Testis (tissue), 3 donors: ENCODE data around the gene MED27. TPM values are rescaled to one million over a fixed set of nuclear protein-coding genes. Genes with fewer than 3 reads are reported as not detected.
"Not testable (repeated sequence)": the region's sequence is repeated elsewhere in the genome, so short reads cannot be mapped to it uniquely, and the experiment has no call there.

Source experiments
- DNase-seq: peaks from one replicate; pipeline ENCODE4 v3.0.0-alpha.2; 2019
- H3K27ac ChIP-seq, 2 donors: fragments of 200-600 bp; sonication (generic); one replicate each; pipeline ENCODE4 v1.5.1; 2019
- H3K27me3 ChIP-seq: fragments of 200-600 bp; sonication (generic); one replicate; pipeline ENCODE4 v1.5.1; 2019
- H3K36me3 ChIP-seq: fragments of 200-600 bp; sonication (generic); one replicate; pipeline ENCODE4 v1.5.1; 2017; ENCODE audit warnings: low read depth; ENCODE audit errors: missing control alignments
- H3K4me1 ChIP-seq: fragments of 200-600 bp; sonication (generic); one replicate; pipeline ENCODE4 v1.5.1; 2019
- H3K4me3 ChIP-seq, 2 donors: fragments of 200-600 bp; sonication (generic); one replicate each; pipeline ENCODE4 v1.5.1; 2017 to 2019
- H3K9me3 ChIP-seq: fragments of 200-600 bp; sonication (generic); one replicate; pipeline ENCODE4 v1.5.1; 2017
- CTCF ChIP-seq, 3 experiments: fragments of 450-650 bp in 2 of 3; fragments of 200-600 bp in 1 of 3; sonication (generic) in 1 of 3; IDR thresholded peaks; one replicate each; pipeline ENCODE4 v1.5.1; 2016 to 2019; ENCODE audit warnings: antibody characterized with exemption in 3 of 3, mild to moderate bottlenecking in 2 of 3, moderate library complexity in 1 of 3
- POLR2A ChIP-seq: fragments of 450-650 bp; IDR thresholded peaks from one replicate; pipeline ENCODE4 v1.6.1; 2017; ENCODE audit warnings: antibody characterized with exemption, mild to moderate bottlenecking, moderate library complexity
- WGBS, 2 donors: methylation state at CpG; one replicate each; pipeline ENCODE4 v1.1.5; 2018; 5-methylcytosine and 5-hydroxymethylcytosine counted together
- intact Hi-C: fragments of 100-400 bp; cut with DNase I; formaldehyde crosslinking; loops from one replicate; pipeline ENCODE4 v1.15.1; 2023; ENCODE audit warnings: low total_unique reads
- polyA plus RNA-seq: library from polyadenylated mRNA; stranded (reverse); fragments of 350-450 nt; fragmentation: Illumina TruSeq; extraction: RNeasy Lipid Tissue Mini Kit (QIAGEN cat#74804); gene quantifications from one replicate; pipeline ENCODE4 v1.2.3, GENCODE V29; 2014; ENCODE audit warnings: low read depth, low replicate concordance; ENCODE audit not compliant: insufficient read depth
- total RNA-seq, 2 donors: library from RNA; depleted of rRNA; stranded (reverse); fragments of >200 nt; gene quantifications; one replicate each; pipeline ENCODE4 v1.2.3, GENCODE V29; 2016

MED27 gene
- total and polyA plus RNA-seq, 3 donors from 2014 or later: 30.7 to 45.0 (median 33.7) TPM

- Histone ChIP-seq H3K27ac (no peak overlapping the region), H3K9me3 (no peaks in the 10 kb centered on the region), H3K4me3 (no peak overlapping the region), H3K36me3 (no peaks in the 10 kb centered on the region), H3K27me3 (no peaks in the 10 kb centered on the region), H3K4me1 (no peaks in the 10 kb centered on the region)
- intact Hi-C loops: no loop called here
- TF ChIP-seq POLR2A (no peak), CTCF (IDR thresholded peaks at IDR 0.05) (no peak)
- 92 to 93% methylated on average over 3 of the region's 3 CpGs for WGBS, 2 donors
- no peak for DNase-seq
Observed at GRCh38 chr9:131927091-131927490, 152.6 kb downstream of the MED27 start.

- Histone ChIP-seq H3K9me3 (no peaks in the 10 kb centered on the region), H3K4me3 (no peak overlapping the region), H3K27ac (no peak overlapping the region), H3K36me3 (no peaks in the 10 kb centered on the region), H3K27me3 (no peaks in the 10 kb centered on the region), H3K4me1 (no peaks in the 10 kb centered on the region)
- intact Hi-C loops: no loop called here
- DNase-seq: no peak
- 87 to 91% methylated on average over 6 of the region's 6 CpGs for WGBS, 2 donors
- TF ChIP-seq POLR2A: no peak
- no peak for TF ChIP-seq CTCF (IDR thresholded peaks at IDR 0.05)
Observed at GRCh38 chr9:131926360-131926922, 153.2 kb downstream of the MED27 start.

DNA sequence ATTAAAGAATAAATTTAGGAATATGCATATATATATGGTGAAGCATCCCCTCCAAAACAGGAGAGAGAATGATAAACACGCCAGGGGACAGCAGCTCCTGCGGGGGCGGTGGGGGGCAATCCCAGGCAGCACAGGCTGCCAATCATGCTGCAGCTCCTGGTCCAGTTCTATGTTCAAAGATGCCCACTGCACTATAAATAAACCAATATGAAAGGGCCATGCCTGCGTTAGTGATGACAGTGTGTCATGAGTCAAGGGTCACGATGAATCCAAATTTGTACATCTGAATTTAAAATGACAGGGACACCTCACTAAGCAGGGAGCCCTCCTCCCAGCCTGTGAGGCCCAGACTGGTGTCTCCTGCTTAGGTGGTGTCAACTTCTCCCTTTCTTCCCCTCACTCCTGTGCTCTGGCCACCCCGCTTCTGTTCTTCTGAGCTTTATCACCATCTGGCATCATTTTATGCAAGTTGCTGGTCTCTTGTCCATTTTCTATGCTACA lies 153.9 kb downstream of the MED27 start:
- intact Hi-C loops: no loop called here
- H3K36me3 ChIP-seq: no peaks in the 10 kb centered on the region
- WGBS, 2 donors: 90 to 92% methylated on average over 6 of the region's 6 CpGs
- no peak overlapping the region for H3K27ac ChIP-seq
- no peak for TF ChIP-seq POLR2A
- TF ChIP-seq CTCF (IDR thresholded peaks at IDR 0.05): no peak
- DNase-seq: no peak
- H3K9me3 ChIP-seq: no peaks in the 10 kb centered on the region
- no peaks in the 10 kb centered on the region for H3K4me1 ChIP-seq
- H3K4me3 ChIP-seq: no peak overlapping the region
- H3K27me3 ChIP-seq: no peaks in the 10 kb centered on the region

DNA sequence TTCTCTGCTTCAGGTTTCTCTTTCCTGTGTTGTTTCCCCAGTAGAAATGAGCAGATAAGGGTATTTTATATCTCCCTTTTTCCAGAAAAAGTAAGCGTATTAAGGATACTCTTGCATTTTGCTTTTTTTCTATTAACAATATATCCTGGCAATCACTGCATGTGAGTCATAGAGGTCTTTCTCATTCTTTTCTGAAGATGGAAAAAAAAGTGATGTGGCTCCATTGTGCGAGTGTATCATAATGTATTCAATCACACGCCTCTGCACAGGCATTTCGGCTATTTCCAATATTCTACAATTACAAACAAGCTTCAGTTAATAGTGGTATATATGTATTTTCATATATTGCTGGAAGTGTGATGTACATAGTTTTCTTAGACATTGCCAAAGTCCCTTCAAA lies 155.9 kb downstream of the MED27 start:
- no peaks in the 10 kb centered on the region for H3K36me3 ChIP-seq
- H3K4me3 ChIP-seq: no peak overlapping the region
- H3K4me1 ChIP-seq: no peaks in the 10 kb centered on the region
- WGBS, 2 donors: 93 to 97% methylated on average over 4 of the region's 4 CpGs
- intact Hi-C loops: no loop called here
- H3K27ac ChIP-seq: no peak overlapping the region
- DNase-seq: no peak
- no peak for TF ChIP-seq CTCF (IDR thresholded peaks at IDR 0.05)
- no peak for TF ChIP-seq POLR2A
- no peaks in the 10 kb centered on the region for H3K9me3 ChIP-seq
- H3K27me3 ChIP-seq: no peaks in the 10 kb centered on the region

GRCh38 chr9:131923132-131923671 lies 156.5 kb downstream of the MED27 start:
- 92 to 94% methylated on average over 3 of the region's 3 CpGs for WGBS, 2 donors
- intact Hi-C loops: no loop called here
- Histone ChIP-seq H3K27me3 (no peaks in the 10 kb centered on the region), H3K27ac (no peak overlapping the region), H3K9me3 (no peaks in the 10 kb centered on the region), H3K36me3 (no peaks in the 10 kb centered on the region), H3K4me1 (no peaks in the 10 kb centered on the region), H3K4me3 (no peak overlapping the region)
- DNase-seq: no peak
- no peak for TF ChIP-seq POLR2A
- TF ChIP-seq CTCF (IDR thresholded peaks at IDR 0.05): no peak

DNA sequence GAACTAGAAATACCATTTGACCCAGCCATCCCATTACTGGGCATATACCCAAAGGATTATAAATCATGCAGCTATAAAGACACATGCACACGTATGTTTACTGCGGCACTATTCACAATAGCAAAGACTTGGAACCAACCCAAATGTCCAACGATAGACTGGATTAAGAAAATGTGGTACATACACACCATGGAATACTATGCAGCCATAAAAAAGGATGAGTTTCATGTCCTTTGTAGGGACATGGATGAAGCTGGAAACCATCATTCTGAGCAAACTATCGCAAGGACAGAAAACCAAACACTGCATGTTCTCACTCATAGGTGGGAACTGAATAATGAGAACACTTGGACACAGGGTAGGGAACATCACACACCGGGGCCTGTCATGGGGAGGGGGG lies 158.0 kb downstream of the MED27 start:
- H3K27ac ChIP-seq, H3K36me3 ChIP-seq, H3K4me1 ChIP-seq, intact Hi-C loops, H3K9me3 ChIP-seq, H3K4me3 ChIP-seq, DNase-seq, H3K27me3 ChIP-seq: not testable (repeated sequence)
- WGBS, 2 donors: 95 to 96% methylated on average over 5 of the region's 5 CpGs
